IPS DF 6.9 (cell line): ENCODE measurements around the gene RASA2.
"Not testable (repeated sequence)": the region's sequence is repeated elsewhere in the genome, so short reads cannot be mapped to it uniquely, and the experiment has no call there.

Source experiments
- DNase-seq: peaks from one replicate; pipeline ENCODE4 v3.0.0-alpha.2; 2013; ENCODE audit warnings: low read depth, low spot score
- H3K27ac ChIP-seq: one replicate; pipeline ENCODE4 v1.5.1; 2013; ENCODE audit warnings: low read length, control low read depth
- H3K27me3 ChIP-seq: 2 replicates; pipeline ENCODE4 v1.6.1; 2013; ENCODE audit warnings: mild to moderate bottlenecking, low read length; ENCODE audit not compliant: control insufficient read depth, insufficient read depth
- H3K36me3 ChIP-seq: 2 replicates; pipeline ENCODE4 v1.6.1; 2013; ENCODE audit warnings: low read length; ENCODE audit not compliant: control insufficient read depth, insufficient read depth
- H3K4me1 ChIP-seq: 2 replicates; pipeline ENCODE4 v1.6.1; 2013; ENCODE audit warnings: low read length; ENCODE audit not compliant: control insufficient read depth, insufficient read depth
- H3K4me3 ChIP-seq: 2 replicates; pipeline ENCODE4 v1.5.1; 2013; ENCODE audit warnings: mild to moderate bottlenecking, low read length
- H3K9me3 ChIP-seq: 2 replicates; pipeline ENCODE4 v1.6.1; 2013; ENCODE audit warnings: low read length, inconsistent platforms; ENCODE audit not compliant: control insufficient read depth, insufficient read depth
- WGBS: extraction: QIAGEN DNeasy Blood & Tissue Kit; methylation state at CpG from one replicate; pipeline ENCODE4 v1.1.7; 2013; ENCODE audit warnings: mixed read lengths, missing lambda C conversion rate; ENCODE audit not compliant: insufficient read length, insufficient coverage; 5-methylcytosine and 5-hydroxymethylcytosine counted together

Gene RASA2

GRCh38 chr3:141459008-141459407 is 27.8 kb upstream of the RASA2 start:
- no peak for DNase-seq
- no peaks in the 10 kb centered on the region for H3K36me3 ChIP-seq
- H3K27ac ChIP-seq = no peak overlapping the region
- no peaks in the 10 kb centered on the region for H3K27me3 ChIP-seq
- WGBS = no CpG with 5 or more reads among the region's 7 CpGs
- no peak overlapping the region for H3K4me3 ChIP-seq
- H3K9me3 ChIP-seq = no peaks in the 10 kb centered on the region
- H3K4me1 ChIP-seq = no peaks in the 10 kb centered on the region

- H3K27ac ChIP-seq = no peak overlapping the region
These were observed 26.6 kb upstream of the RASA2 start for GRCh38 chr3:141460097-141460704.

GRCh38 chr3:141462176-141462859 is 24.5 kb upstream of the RASA2 start:
- no peak overlapping the region for H3K27ac ChIP-seq
- no peak overlapping the region for H3K4me3 ChIP-seq
- no peak for DNase-seq
- H3K9me3 ChIP-seq = no peaks in the 10 kb centered on the region
- H3K36me3 ChIP-seq = no peaks in the 10 kb centered on the region
- H3K4me1 ChIP-seq = no peaks in the 10 kb centered on the region
- no peaks in the 10 kb centered on the region for H3K27me3 ChIP-seq
- WGBS = no CpG with 5 or more reads among the region's 3 CpGs

More at GRCh38 chr3:141460097-141460704, 26.6 kb upstream of the RASA2 start:
- H3K36me3 ChIP-seq = no peaks in the 10 kb centered on the region
- no peaks in the 10 kb centered on the region for H3K9me3 ChIP-seq
- peak; percentile 73 for DNase-seq
- H3K4me1 ChIP-seq = no peaks in the 10 kb centered on the region
- no CpG with 5 or more reads among the region's 10 CpGs for WGBS
- H3K27me3 ChIP-seq = no peaks in the 10 kb centered on the region
- H3K4me3 ChIP-seq = no peak overlapping the region

GRCh38 chr3:141465221-141465620 is 21.6 kb upstream of the RASA2 start:
- DNase-seq = no peak
- Histone ChIP-seq H3K4me3 (no peak overlapping the region), H3K4me1 (no peaks in the 10 kb centered on the region), H3K9me3 (no peaks in the 10 kb centered on the region), H3K27ac (no peak overlapping the region), H3K27me3 (no peaks in the 10 kb centered on the region), H3K36me3 (no peaks in the 10 kb centered on the region)
- no CpG with 5 or more reads among the region's 2 CpGs for WGBS

GRCh38 chr3:141466633-141467169 is 20.1 kb upstream of the RASA2 start:
- Histone ChIP-seq H3K9me3 (no peaks in the 10 kb centered on the region), H3K27me3 (no peaks in the 10 kb centered on the region), H3K36me3 (no peaks in the 10 kb centered on the region), H3K4me1 (no peaks in the 10 kb centered on the region), H3K4me3 (no peak overlapping the region), H3K27ac (no peak overlapping the region)
- no peak for DNase-seq
- WGBS = 100% methylated on average over 1 of the region's 3 CpGs

GRCh38 chr3:141469720-141470119 is 17.1 kb upstream of the RASA2 start:
- no peak for DNase-seq
- Histone ChIP-seq H3K36me3 (no peaks in the 10 kb centered on the region), H3K27me3 (no peaks in the 10 kb centered on the region), H3K4me3 (no peak overlapping the region), H3K4me1 (no peaks in the 10 kb centered on the region), H3K9me3 (no peaks in the 10 kb centered on the region), H3K27ac (no peak overlapping the region)

- Histone ChIP-seq H3K36me3 (no peaks in the 10 kb centered on the region), H3K4me1 (no peaks in the 10 kb centered on the region), H3K27ac (no peak overlapping the region), H3K4me3 (no peak overlapping the region), H3K9me3 (no peaks in the 10 kb centered on the region), H3K27me3 (no peaks in the 10 kb centered on the region)
- no peak for DNase-seq
- WGBS = no CpG with 5 or more reads among the region's 5 CpGs
These were observed 15.7 kb upstream of the RASA2 start for GRCh38 chr3:141471160-141471559.

GRCh38 chr3:141476033-141476432 is 10.8 kb upstream of the RASA2 start:
- Histone ChIP-seq H3K27me3 (no peaks in the 10 kb centered on the region), H3K4me1 (no peaks in the 10 kb centered on the region), H3K4me3 (no peak overlapping the region), H3K9me3 (no peaks in the 10 kb centered on the region), H3K27ac (no peak overlapping the region), H3K36me3 (no peaks in the 10 kb centered on the region)
- no CpG with 5 or more reads among the region's 2 CpGs for WGBS
- DNase-seq = no peak

GRCh38 chr3:141477224-141477623 is 9.6 kb upstream of the RASA2 start:
- Histone ChIP-seq H3K36me3 (no peaks in the 10 kb centered on the region), H3K4me3 (no peak overlapping the region), H3K27ac (no peak overlapping the region), H3K4me1 (no peaks in the 10 kb centered on the region), H3K27me3 (no peaks in the 10 kb centered on the region), H3K9me3 (no peaks in the 10 kb centered on the region)
- DNase-seq = no peak
- no CpG with 5 or more reads among the region's 4 CpGs for WGBS

GRCh38 chr3:141478139-141478538 is 8.7 kb upstream of the RASA2 start:
- DNase-seq = no peak
- no peaks in the 10 kb centered on the region for H3K9me3 ChIP-seq
- no peak overlapping the region for H3K27ac ChIP-seq
- no peaks in the 10 kb centered on the region for H3K36me3 ChIP-seq
- H3K27me3 ChIP-seq = no peaks in the 10 kb centered on the region
- no peak overlapping the region for H3K4me3 ChIP-seq
- WGBS = no CpG with 5 or more reads among the region's 2 CpGs
- H3K4me1 ChIP-seq = no peaks in the 10 kb centered on the region

- H3K36me3 ChIP-seq, H3K4me3 ChIP-seq, H3K27me3 ChIP-seq, DNase-seq, H3K27ac ChIP-seq, H3K4me1 ChIP-seq, H3K9me3 ChIP-seq: not testable (repeated sequence)
- no CpG with 5 or more reads among the region's 1 CpG for WGBS
These were observed 8.0 kb upstream of the RASA2 start for GRCh38 chr3:141478840-141479239.
